GM18517 (cell line): ENCODE measurements around the gene SUMO3.
A peak's percentile ranks its signal among the peaks of the same experiment; 100 is the strongest.

Experiments
- ATAC-seq: cut with Tn5 transposase; IDR thresholded peaks from one replicate; pipeline ENCODE4 v1.9.1; 2021; ENCODE audit warnings: mild to moderate bottlenecking, moderate library complexity; ENCODE audit not compliant: unreplicated experiment

Gene SUMO3

DNA sequence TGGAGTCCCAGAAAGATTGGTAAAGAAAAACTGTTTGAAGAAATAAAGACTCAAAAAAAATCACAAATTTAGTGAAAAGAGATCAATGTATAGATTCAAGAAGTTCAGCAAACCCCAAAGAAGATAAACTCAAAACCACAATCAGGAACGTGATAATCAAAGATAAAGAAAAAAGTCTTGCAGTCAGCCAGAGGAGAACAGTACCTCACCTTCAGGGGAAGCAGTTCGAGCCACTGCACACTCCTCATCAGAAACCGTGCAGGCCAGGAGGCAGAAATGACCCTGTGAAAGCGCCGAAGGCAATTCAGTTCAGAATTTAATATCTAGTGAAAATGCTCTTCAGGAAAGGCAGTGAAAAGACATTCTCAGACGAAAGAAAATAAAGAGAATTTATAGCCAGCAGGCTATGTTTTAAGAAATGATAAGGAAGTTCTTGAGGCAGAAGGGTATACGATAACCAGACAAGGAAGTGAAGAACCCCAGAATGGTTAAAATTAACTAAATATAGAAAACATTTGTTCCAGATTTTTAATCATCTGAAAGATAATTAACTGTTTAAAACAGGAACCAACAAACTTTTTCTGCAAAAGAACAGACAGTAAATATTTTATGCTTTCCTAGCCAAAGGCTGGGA lies 13.5 kb upstream of the SUMO3 start:
- no peak for ATAC-seq

DNA sequence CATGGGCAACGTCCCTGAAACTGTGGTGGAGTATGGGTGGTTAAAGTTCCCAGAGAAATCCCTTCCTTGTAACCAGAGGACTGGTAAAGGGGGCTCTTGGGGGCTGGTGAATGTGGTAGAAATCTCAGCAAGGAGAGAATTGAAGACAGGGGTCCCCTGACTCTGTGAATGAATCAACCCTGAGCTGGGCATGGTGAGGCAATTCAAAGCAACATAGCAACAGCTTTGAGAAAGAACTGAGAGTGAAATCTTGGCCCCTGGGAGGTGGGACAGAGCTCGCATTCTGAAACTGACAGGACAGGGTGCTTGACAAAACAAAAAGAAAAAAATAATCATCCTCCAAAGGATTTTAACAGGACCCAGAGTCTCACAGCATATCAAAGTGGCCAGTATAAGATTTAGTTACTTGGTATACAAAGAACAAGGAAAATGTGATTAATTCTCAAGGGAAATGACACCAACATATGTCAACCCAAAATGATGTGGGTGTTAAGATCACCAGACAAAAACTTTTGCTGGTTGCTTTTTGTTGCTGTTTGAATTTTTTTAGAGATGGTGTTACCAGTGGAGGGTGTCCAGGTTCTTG lies 11.7 kb upstream of the SUMO3 start:
- no peak for ATAC-seq

GRCh38 chr21:44828362-44829056 lies 10.6 kb upstream of the SUMO3 start:
- no peak for ATAC-seq

- ATAC-seq: no peak
Observed at GRCh38 chr21:44823179-44823660, 5.4 kb upstream of the SUMO3 start.

- ATAC-seq: no peak
Observed at GRCh38 chr21:44822484-44823178, 4.8 kb upstream of the SUMO3 start.

- no peak for ATAC-seq
Observed at GRCh38 chr21:44820851-44821250, 3.0 kb upstream of the SUMO3 start.

DNA sequence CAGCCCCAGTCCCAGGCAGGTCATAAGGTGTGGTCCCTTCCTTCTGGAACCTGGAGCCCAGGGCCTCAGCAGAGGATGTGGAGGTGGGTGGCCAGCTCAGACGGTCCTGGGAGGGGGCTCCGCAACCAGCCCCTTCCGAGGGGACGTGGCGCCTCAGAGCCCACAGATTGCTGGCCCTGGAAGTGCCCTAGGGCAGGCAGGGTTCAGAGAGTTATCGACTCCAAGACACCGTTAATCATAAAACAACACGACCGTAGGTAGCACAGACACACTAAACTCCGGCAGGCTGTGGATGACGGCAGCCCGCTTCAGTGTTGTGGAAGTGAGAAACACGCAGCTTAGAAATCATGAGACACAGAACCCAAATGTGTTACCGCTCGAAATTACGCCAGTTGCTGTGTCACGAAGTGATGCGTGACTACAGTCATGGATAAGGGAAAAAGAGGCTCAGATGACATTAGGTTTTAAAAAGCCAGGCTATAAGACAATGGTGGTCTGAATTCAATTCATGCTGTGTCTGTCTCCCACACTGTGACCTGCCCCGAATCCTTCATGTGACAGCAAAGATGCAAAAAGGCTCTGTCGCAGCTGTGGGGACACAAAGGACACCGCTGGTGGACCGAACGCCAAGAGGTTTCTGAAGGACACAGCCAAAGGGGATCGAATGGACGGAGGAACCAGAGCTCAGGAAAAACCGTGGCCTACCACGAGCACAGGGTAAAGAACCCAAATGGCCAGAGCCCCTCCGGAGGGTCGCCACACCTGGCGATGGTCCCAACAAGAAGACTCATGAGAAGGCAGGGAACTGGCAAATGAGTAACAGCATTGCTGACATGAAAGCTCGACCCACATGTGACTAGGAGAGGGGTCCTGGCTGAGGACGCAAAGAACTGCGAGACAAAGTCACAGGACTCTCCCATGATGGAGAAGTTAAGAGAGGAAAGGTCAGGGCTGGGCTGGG lies 1.7 kb upstream of the SUMO3 start:
- no peak for ATAC-seq

GRCh38 chr21:44818640-44819011 lies 764 bp upstream of the SUMO3 start:
- ATAC-seq: no peak

DNA sequence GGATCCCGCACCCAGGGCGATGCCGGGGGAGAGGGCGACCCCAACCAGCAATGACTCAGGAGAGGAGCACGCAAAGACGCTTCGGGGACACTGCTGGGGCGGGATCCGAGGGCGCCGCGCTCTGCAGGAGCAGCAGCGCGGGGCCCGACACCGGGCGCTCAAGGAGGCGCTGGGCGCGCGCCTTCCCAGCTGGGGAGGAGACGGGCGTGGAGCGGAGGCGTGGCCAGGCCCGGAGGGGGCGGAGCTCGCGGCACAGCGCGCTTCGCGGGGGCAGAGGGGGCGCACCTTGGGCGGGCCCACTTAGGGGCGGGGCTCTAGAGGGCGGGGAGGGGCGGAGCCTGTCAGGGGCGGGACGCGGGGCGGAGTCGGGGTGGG lies 369 bp downstream of the SUMO3 start:
- ATAC-seq: peak; percentile 60

GRCh38 chr21:44816761-44817505 lies 929 bp downstream of the SUMO3 start:
- no peak for ATAC-seq

DNA sequence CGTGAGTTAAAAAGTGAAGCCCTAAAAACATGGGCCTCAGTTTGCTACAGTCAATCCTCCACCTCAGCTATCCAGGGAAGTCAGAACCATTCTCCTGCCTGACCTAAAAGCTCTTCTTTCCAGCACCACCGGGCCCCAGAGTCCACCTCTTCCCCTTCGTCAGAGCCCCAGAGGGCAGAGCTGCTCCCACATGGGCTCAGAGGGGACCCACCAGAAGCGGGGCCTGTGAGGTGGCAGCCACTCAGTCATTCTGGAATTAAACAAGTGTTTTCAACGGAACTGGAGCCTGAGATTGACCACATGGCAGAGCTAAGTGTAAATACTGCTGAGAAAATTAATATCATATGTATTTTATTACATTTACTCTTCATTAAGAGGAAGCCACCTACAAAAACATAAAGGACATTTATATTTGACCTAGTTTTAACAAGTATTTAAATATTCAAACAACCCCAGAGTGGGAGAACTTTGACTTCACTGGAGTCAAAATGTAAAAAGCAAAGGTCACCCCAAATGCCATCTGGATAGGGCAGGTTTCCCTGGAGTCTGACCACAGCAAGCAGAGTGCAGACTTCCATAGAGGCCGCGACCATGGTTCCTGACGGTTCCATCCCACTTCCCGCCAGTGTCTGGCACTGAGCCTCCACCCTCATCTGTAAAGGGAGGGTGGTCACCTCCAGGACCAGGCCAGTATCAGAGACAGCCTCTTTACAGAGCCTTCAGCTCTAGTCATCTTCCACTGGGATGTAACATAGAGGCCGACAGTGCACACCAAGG lies 1.8 kb downstream of the SUMO3 start:
- no peak for ATAC-seq

DNA sequence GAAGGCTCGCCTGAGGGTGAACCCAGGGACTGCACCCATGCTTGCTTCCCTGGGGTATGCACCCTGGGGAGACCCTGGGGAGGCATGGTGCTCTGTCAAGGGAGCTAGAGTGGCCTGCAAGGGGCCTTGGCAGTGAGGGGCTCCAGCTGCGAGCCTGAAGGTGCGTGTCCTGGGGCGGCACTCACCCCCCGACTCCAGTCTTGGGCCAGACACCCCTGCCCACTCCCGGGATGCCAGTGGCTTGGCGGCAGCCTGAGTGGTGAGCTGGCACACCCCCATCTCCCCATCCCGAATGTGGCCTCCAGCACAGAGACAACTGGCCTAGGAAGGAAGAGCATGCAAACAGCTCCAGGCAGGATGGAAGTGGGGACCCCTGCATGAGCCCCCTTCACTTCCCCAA lies 2.6 kb downstream of the SUMO3 start:
- ATAC-seq: no peak

DNA sequence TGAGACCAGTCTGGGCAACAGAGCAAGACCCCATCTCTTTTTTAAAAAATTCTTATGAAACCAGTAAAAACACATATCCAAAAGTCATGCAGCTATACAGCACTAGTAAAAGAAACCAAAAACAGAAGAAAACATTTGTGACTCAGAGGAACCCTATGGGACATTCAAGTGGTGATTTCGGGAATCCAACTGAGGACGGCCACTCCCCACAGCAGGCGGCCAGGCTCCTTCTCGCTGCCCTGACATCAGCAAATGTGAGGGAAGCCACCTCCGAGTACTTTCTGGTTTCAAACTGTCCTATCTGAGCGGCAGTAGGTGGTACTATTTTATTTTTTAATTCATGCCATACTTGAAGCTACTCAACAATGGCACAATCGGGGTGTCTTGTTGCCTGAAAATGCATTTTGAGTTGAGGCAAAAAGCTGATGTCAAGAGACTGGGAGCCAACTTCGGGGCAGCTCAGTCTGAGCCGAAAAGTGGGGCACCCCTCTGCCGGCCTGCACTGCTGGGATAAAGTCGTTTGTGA lies 3.3 kb downstream of the SUMO3 start:
- no peak for ATAC-seq

DNA sequence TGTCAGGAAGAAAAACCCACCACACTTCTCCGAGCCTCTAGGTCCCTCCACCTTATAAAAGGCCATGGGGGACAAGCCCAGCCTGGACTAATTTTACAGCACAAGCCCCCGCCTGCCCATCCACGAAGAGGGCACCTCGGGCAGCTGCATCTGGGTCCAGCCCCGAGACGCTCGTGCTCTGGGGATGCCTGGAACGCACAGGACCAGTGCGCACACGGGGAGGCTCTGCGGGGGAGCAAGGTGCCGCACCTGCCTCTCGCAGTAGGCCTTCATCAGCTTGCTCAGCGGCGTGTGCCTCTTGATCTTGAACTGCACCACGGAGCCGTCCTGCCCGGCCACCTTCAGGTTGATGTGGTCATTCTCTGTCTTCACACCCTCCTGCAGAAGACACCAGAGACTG lies 4.1 kb downstream of the SUMO3 start:
- ATAC-seq: no peak

DNA sequence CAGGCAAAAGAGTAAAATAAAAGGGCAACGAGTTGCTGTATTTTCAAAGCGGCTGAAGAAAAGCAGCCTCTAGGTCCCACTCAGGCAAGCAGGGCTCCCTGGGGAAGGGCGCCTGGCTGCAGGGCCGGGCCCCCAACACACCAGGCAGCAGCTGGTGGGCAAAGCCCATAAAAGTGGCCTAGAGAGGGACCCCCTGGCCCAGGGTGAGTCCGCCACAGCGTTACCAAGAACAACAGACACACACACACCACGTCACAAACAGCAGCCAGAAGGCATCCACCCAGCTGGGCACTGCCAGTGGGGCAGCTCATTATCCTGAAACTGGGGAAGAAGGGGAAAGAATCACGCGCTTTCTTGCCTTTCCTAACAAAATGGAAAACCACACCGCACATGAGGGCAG lies 4.7 kb downstream of the SUMO3 start:
- ATAC-seq: no peak

- no peak for ATAC-seq
Observed at GRCh38 chr21:44812640-44813039, 5.2 kb downstream of the SUMO3 start.

DNA sequence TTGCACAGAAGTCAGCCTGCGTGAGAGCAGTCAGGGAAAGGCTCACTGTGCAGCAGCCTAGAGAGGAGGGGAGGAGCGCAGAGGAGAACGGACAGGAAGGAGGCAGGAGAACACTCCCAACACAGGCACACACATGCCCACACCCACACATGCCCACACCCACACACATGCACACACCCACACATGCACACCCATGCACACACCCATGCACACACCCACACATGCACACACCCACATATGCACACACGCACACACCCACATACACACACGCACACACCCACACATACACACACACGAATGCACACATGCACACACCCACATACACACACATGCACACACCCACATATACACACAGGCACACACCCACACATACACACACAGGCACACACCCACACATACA lies 7.1 kb downstream of the SUMO3 start:
- ATAC-seq: no peak

DNA sequence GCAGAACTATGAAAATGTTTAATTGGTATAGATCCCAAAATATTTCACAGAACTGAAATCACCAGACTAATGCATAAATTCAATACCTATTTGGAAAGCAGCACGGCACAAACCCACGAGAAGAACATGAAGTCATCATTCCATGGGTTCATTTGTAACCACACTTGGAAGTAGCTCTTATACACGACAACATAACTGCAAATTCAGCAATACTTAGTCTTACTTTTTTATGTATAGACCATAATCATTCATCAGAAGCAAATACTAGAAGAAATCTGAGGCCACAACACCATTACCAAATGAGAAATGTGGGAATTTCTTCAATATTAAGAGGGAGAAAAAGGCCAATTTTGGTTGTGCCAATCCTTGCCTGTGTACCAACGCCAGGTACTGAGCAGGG lies 12.0 kb downstream of the SUMO3 start:
- no peak for ATAC-seq

DNA sequence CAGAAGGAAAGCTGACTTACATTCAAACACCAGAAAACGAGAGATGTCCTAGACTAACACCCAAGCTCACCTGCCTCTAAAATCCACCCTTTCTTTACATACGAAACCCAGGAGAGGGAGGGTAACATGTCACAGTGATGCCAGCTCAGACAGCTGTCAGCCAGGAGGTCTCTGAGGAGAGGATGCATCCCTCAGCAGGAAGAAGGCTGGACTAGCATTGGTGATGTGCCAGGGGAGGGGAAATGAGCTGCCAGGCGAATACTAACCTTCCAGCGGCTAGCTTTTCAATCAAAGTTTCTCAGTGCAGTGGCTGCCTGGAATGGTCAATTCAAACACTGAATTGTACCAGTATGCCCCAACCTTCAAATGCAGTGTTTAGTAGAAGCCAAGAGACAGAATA lies 12.6 kb downstream of the SUMO3 start:
- ATAC-seq: no peak
